COR-L47 (cell line): ENCODE data around the gene C11orf54.

Source experiments
- DNase-seq: peaks from one replicate; lab custom pipeline; 2025; lab: John Stamatoyannopoulos, UW

C11orf54 gene

GRCh38 chr11:93741094-93741881, at the start of gene C11orf54, which contains the start of gene TAF1D:
C11orf54 (plus strand) TSS chr11:93741672; CDS start chr11:93747394, 5,722 bp downstream.
TAF1D (minus strand) TSS chr11:93741495; CDS start chr11:93739304, 2,191 bp downstream.
- peak; percentile 99 for DNase-seq

DNA sequence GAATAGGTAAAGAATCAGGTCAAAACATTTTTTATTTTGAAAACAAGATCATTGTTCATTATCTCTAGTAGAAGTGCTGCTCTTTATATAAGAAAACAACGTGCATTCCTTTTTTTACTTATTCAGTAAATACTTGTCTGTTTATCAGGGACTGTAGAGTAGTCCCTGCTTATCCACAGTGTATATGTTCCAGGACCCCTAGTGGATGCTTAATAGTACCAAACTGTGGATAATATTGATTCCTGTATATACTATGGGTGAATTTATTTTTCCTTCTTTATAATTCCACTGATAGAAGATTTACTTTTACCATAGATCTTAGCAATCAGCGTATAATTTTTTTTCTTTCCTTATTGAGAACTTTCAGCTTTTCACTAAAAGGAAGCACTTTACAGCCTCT, 47.4 kb upstream of the C11orf54 start:
- no peak for DNase-seq

GRCh38 chr11:93694557-93694956, 46.9 kb upstream of the C11orf54 start:
- DNase-seq = no peak

- DNase-seq = no peak
Observed at GRCh38 chr11:93697611-93698010, 43.9 kb upstream of the C11orf54 start.

GRCh38 chr11:93700830-93701229, 40.6 kb upstream of the C11orf54 start:
- DNase-seq = no peak

- DNase-seq = no peak
Observed at GRCh38 chr11:93704237-93704636, 37.2 kb upstream of the C11orf54 start.

DNA sequence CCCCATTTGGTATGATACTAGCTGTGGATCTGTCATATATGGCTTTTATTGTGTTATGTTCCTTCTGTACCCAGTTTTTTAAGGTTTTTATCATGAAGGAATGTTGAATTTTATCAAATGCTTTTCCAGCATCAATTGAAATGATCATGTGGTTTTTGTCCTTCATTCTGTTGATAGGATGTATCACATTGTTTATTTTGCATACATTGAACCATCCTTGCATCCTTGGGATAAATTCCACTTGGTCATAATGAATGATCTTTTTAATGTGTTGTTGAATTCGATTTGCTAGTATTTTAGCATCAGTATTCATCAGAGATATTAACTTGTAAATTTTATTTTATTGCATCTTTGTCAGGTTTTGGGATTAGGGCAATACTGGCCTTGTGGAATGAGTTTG, 31.2 kb upstream of the C11orf54 start:
- DNase-seq = no peak

DNA sequence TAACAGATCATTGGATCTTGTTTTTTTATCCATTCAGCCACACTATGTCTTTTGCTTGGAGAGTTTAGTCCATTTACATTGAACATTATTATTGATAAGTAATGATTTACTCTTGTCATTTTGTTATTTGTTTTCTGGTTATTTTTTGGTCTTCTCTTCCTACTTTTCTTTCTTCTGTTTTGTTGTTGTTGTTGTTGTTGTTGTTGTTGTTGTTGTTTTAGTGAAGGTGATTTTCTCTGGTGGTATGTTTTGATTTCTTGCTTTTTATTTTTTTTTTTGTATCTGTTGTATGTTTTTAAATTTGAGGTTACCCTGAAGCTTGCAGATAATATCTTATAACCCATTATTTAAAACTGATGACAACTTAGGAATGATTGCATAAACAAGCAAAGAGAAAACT, 28.8 kb upstream of the C11orf54 start:
- no peak for DNase-seq

DNA sequence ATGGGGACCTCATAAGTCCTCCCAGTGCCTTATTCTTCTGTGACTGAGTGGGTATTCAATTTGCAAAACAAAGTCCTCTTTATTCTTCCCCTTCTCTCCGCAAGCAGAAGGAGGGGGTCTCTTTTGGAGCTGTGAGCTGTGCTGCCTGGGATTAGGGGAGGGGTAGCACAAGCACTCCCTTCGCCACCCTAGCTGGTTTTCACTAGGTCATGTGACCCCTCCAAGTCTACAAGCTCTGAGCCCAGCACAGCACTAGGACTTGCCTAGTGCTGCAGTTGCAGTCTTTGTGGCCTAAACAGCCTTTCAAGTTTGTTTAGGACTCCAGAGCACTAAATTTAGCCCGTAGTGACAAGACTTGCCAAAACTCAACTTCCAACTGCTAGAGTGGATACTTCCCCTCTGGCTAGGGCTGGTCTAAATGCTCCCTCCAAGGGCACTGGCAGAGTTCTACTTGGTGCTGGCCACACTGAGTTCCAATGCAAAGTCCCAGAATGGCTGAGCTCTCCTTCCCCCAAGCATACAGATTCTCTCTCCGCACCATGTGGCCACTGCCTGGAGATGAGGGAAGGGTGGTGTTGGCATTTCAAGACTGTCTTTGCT, 25.6 kb upstream of the C11orf54 start:
- DNase-seq = no peak

DNA sequence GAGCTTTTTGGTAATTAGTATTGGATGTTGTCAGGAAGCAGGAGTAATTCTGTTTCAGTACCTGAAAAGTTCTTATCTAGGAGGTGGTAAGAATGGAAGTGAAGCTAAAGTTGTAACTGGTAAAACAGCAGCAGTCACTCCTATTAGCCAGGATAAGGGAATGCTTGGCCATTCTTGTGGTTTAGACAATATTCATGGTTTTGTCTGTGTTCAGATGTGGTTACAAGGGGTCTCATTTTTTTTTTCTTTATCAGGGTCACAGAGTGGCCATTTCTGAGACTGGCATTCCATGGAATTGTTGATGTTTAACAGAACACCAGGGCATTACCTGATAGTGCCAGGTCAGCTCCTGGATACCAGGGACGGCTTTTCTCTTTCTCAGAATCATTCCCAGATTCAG, 24.0 kb upstream of the C11orf54 start:
- DNase-seq = no peak

DNA sequence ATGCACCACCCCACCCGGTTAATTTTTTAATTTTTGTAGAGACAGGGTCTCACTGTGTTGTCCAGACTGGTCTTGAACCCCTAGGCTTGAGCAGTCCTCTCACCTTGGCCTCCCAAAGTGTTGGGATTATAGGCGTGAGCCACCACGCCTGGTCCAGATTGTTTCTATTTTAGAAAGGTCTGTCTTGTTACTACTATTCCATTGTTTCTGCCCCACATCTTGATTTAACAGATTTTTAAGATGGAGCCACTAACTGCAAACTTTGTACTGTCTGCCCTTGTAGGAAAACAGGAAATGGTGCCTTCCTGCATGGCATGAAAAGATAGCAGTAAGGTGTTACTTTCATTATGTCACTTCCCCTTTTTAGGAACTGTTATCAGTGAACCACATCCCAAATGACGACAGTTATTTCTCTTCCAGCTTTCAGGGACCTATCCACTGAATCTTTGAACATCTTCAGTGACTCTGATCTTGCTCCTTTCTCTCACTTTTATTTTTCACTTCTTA, 23.4 kb upstream of the C11orf54 start:
- no peak for DNase-seq

DNA sequence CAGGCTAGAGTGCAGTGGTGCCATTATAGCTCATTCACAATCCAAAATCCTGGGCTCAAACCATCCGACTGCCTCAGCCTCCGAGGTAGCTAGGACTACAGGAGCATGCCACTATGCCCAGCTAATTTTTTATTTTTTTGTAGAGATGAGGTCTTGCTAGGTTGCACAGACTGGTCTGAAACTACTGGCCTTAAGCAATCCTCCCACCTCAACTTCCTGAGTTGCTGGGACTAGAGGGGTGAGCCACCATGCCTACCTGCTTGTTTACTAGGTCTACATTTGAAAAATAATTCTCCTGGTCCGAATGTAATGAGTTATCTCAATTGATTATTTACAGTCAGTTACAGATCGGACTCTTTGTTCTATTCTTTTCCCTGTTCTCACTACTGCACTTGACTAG, 22.2 kb upstream of the C11orf54 start:
- DNase-seq = no peak

DNA sequence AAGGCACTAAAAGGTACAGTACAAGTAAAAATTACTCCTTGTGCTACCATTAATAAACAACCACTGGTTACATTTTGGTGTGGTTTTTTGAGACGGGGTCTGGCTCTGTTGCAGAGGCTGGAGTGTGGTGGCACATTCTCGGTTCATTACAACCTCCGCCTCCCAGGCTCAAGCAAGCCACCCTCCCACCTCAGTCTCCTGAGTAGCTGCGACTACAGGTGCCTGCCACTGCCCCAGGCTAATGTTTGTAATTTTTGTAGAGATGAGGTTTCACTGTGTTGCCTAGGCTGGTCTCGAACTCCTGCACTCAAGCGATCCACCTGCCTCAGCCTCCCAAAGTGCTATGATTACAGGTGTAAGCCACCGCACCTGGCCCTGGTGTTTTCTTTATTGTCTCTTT, 20.9 kb upstream of the C11orf54 start:
- no peak for DNase-seq

DNA sequence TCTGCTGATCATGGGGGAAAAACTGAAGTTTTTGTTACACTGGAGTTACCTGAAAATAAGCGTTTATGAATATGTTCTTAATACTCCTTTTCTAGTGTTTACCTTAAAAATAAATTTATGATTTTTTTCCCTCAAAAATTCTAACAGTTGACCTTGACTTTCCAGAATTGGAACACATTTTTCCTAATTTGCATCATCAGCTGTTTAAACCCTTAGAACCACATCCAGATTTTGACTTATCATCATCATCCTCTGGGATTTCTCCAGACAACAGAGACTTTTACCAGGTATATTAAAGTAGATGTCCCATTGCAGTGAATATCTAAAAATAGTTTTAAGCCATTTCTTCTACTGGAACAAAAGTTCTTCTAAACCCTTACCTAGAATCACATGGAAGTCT, 17.4 kb upstream of the C11orf54 start:
- no peak for DNase-seq

- no peak for DNase-seq
Observed at GRCh38 chr11:93727985-93728791, 13.3 kb upstream of the C11orf54 start.

GRCh38 chr11:93728792-93729128, 12.7 kb upstream of the C11orf54 start:
- DNase-seq = no peak

GRCh38 chr11:93729129-93729616, 12.3 kb upstream of the C11orf54 start:
- no peak for DNase-seq

- no peak for DNase-seq
Observed at GRCh38 chr11:93730108-93731107, 11.1 kb upstream of the C11orf54 start.

GRCh38 chr11:93732237-93732892, 9.1 kb upstream of the C11orf54 start:
- no peak for DNase-seq

- no peak for DNase-seq
Observed at GRCh38 chr11:93733474-93733873, 8.0 kb upstream of the C11orf54 start.
